T-cell (primary cell): Measurements from ENCODE around the gene JARID2. TPM values are rescaled to one million over a fixed set of nuclear protein-coding genes. Genes with fewer than 3 reads are reported as not detected.

ENCODE experiments used
- ATAC-seq, 4 experiments: fragments of 200-7000 bp in 3 of 4; fragments of 150-1000 bp in 1 of 4; cut with Tn5 transposase; replicated peaks in 1 of 4; 1 replicate in 3 of 4; 2 replicates in 1 of 4; pipeline ENCODE4 v1.10.0; 2021; ENCODE audit warnings: moderate library complexity in 3 of 4, mild to moderate bottlenecking in 2 of 4, moderate number of reproducible peaks in 1 of 4
- CTCF ChIA-PET, 2 donors: fragments of 300-600 bp; sonication (Branson Sonifier 250); formaldehyde crosslinking; loops; one replicate each; lab custom pipeline; 2022; ENCODE audit warnings: antibody characterized with exemption in 2 of 2; lab: Charles Lee
- POLR2A ChIA-PET, 2 donors: fragments of 300-600 bp; sonication (Branson Sonifier 250); formaldehyde crosslinking; loops; one replicate each; lab custom pipeline; 2022; ENCODE audit warnings: antibody characterized with exemption in 2 of 2; lab: Charles Lee
- DNase-seq, 35 experiments: peaks; one replicate each; pipeline versions ENCODE4 v3.0.0 to v3.0.0-alpha.2; 2013 to 2023
- H3K27ac ChIP-seq: one replicate; pipeline ENCODE4 v1.5.1; 2013; ENCODE audit warnings: low read length
- H3K27me3 ChIP-seq, 2 experiments: replicated peaks in 1 of 2; 1 replicate in 1 of 2; 2 replicates in 1 of 2; pipeline versions ENCODE4 v1.6.1 to v1.7.0; 2013; ENCODE audit warnings: low read length in 1 of 2, mixed read lengths in 1 of 2; ENCODE audit not compliant: control insufficient read depth in 2 of 2, insufficient read depth in 2 of 2; ENCODE audit errors: extremely low read depth in 1 of 2
- H3K36me3 ChIP-seq, 2 donors: 1 replicate in 1 of 2; 2 replicates in 1 of 2; pipeline versions ENCODE4 v1.6.1 to v1.7.0; 2013; ENCODE audit warnings: low read length in 1 of 2; ENCODE audit not compliant: control insufficient read depth in 2 of 2, insufficient read depth in 1 of 2; ENCODE audit errors: extremely low read depth in 1 of 2
- H3K4me1 ChIP-seq, 2 experiments: 1 replicate in 1 of 2; 2 replicates in 1 of 2; pipeline versions ENCODE4 v1.6.1 to v1.7.0; 2013; ENCODE audit warnings: low read length in 2 of 2, mixed read lengths in 1 of 2; ENCODE audit not compliant: insufficient read depth in 2 of 2, control insufficient read depth in 1 of 2; ENCODE audit errors: extremely low read depth in 1 of 2
- H3K4me3 ChIP-seq, 2 donors: 1 replicate in 1 of 2; 2 replicates in 1 of 2; pipeline versions ENCODE4 v1.5.1 to v1.7.0; 2013; ENCODE audit warnings: mild to moderate bottlenecking in 2 of 2, low read length in 1 of 2, moderate library complexity in 1 of 2; ENCODE audit not compliant: control insufficient read depth in 1 of 2; ENCODE audit errors: extremely low read depth in 1 of 2
- H3K9me3 ChIP-seq: 2 replicates; pipeline ENCODE4 v1.7.0; 2013
- H3K27ac Mint-ChIP-seq, 2 donors: one replicate each; pipeline ENCODE4 v1.8.0; 2020 to 2021; ENCODE audit warnings: mild to moderate bottlenecking in 2 of 2, mixed read lengths in 2 of 2
- H3K27me3 Mint-ChIP-seq, 2 donors: one replicate each; pipeline ENCODE4 v1.8.0; 2021 to 2022; ENCODE audit warnings: mixed read lengths in 2 of 2
- H3K36me3 Mint-ChIP-seq: one replicate; pipeline ENCODE4 v1.8.0; 2021; ENCODE audit warnings: mixed read lengths
- H3K4me1 Mint-ChIP-seq, 3 donors: one replicate each; pipeline ENCODE4 v1.8.0; 2020 to 2022; ENCODE audit warnings: mixed read lengths in 3 of 3, mild to moderate bottlenecking in 1 of 3
- H3K4me3 Mint-ChIP-seq, 3 donors: one replicate each; pipeline ENCODE4 v1.8.0; 2020 to 2022; ENCODE audit warnings: mild to moderate bottlenecking in 3 of 3, mixed read lengths in 3 of 3, moderate library complexity in 3 of 3
- H3K9me3 Mint-ChIP-seq, 3 donors: one replicate each; pipeline ENCODE4 v1.8.0; 2020 to 2022; ENCODE audit warnings: mixed read lengths in 3 of 3
- WGBS: methylation state at CpG from one replicate; pipeline ENCODE4 v1.1.5; 2013; ENCODE audit warnings: missing lambda C conversion rate; ENCODE audit not compliant: insufficient coverage; 5-methylcytosine and 5-hydroxymethylcytosine counted together
- total RNA-seq, 35 experiments: library from RNA in 6 of 35; stranded (reverse) in 6 of 35; fragments of 120-200 nt in 1 of 35; gene quantifications; one replicate each; pipeline versions ENCODE4 v1.2.1 to v1.2.4 and lab custom pipeline; 2013 to 2026

The JARID2 gene
- total RNA-seq, 5 donors from 2014 or later (not counting 1 experiment from before 2014, with no cell fraction given): 19.8 to 27.9 (median 21.6) TPM

DNA sequence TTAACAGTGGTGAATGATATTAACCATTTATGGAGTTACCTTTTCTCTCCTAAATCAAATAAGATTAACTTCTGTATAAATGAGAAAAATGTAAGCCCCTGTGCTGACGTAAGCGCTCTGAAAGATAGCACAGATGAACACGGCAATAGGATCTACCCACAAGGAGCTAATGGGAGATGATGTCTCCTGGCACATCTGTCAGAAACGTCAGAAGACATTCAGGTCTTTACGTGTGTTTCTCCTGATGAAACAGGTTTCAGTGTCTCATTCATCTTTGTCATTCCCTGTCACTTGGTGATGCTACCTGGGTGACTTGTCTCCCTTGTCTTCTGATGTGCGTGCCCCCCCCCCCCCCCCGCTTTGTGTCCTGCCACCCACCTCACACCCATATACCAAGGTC is 227.3 kb downstream of the JARID2 start:
- H3K27me3 Mint-ChIP-seq: no peaks in the 10 kb centered on the region
- POLR2A ChIA-PET: no interaction called here
- CTCF ChIA-PET: interaction anchor here in 1 of 2 donors (0.7 kb wide), 1 partner anchor 1182 kb away, joined by 3 read pairs; no protein-coding TSS in a partner anchor
- no peak overlapping the region for H3K4me3 ChIP-seq
- no peak overlapping the region for H3K4me3 Mint-ChIP-seq
- DNase-seq (no peak), ATAC-seq (no peak)
- peaks cover 0 to 53% of the 10 kb centered on the region in 2 donors for H3K36me3 ChIP-seq
- no peaks in the 10 kb centered on the region for H3K4me1 ChIP-seq
- no peak overlapping the region for H3K27ac Mint-ChIP-seq
- H3K27me3 ChIP-seq: no peaks in the 10 kb centered on the region
- H3K27ac ChIP-seq: no peak overlapping the region
- H3K9me3 ChIP-seq: no peaks in the 10 kb centered on the region
- H3K36me3 Mint-ChIP-seq: peaks cover 38% of the 10 kb centered on the region
- H3K4me1 Mint-ChIP-seq: peaks cover 12 to 34% (median 16%) of the 10 kb centered on the region in 3 donors
- 100% methylated on average over 5 of the region's 7 CpGs for WGBS
- H3K9me3 Mint-ChIP-seq: no peaks in the 10 kb centered on the region

DNA sequence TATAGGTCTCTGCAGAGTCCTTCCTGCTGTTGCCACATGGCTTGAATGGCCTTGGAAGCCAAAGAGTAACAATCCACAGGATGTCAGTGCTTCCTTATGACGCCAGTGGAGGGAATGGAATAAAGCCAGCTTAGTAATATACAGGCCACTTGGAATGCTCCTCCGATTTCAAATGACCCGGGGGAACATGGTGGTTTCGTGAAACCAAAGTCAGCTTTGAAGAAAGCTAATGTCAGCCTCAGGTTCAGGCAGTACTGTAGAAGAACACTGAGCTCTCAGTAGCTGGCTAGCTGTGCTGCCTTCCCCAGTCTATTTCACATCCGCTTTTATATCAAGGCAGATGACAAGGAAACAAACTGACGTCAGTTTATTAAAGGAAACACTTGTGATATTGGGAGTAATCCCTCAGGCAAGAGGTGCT is 227.9 kb downstream of the JARID2 start:
- Mint-ChIP-seq H3K36me3 (peaks cover 32% of the 10 kb centered on the region), H3K27me3 (no peaks in the 10 kb centered on the region)
- WGBS: 96% methylated on average over 4 of the region's 6 CpGs

DNA sequence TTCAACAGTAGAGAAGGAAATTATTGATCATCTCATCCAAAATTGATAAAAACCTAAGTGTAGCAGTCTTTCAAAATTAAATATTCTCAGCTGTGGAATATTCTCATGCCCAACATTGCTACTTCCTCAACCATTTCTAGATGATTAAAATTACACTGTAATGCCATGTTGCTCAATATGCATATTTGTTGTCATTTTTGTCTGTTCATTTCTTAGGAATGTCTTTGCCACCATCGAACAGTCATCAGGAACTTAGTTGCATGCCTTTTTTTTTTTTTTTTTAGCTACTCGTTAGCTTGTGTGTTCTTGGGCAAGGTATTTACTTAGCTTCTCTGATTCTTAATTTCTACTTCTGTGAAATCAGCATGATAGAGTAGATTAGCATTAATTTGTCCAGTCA is 228.3 kb downstream of the JARID2 start:
- Histone ChIP-seq H3K27me3 (no peaks in the 10 kb centered on the region), H3K4me1 (no peaks in the 10 kb centered on the region), H3K9me3 (no peaks in the 10 kb centered on the region), H3K27ac (no peak overlapping the region), H3K4me3 (no peak overlapping the region), H3K36me3 (peaks cover 0 to 46% of the 10 kb centered on the region in 2 donors)
- CTCF ChIA-PET: interaction anchor here in 1 of 2 donors (0.6 kb wide), 1 partner anchor 11 kb away, joined by 4 read pairs; no protein-coding TSS in a partner anchor
- Mint-ChIP-seq H3K4me3 (no peak overlapping the region), H3K36me3 (peaks cover 33% of the 10 kb centered on the region), H3K4me1 (peaks cover 15 to 43% (median 19%) of the 10 kb centered on the region in 3 donors), H3K27me3 (no peaks in the 10 kb centered on the region), H3K9me3 (no peaks in the 10 kb centered on the region), H3K27ac (no peak overlapping the region)
- no CpG with 5 or more reads among the region's 2 CpGs for WGBS
- POLR2A ChIA-PET: interaction anchor here (0.6 to 0.7 kb wide), 3 partner anchors 19 to 537 kb away, joined by 4 to 6 read pairs (median 4); no protein-coding TSS in a partner anchor
- DNase-seq (no peak), ATAC-seq (no peak)

More for the DNA sequence above, 227.9 kb downstream of the JARID2 start:
- H3K4me3 ChIP-seq: no peak overlapping the region
- POLR2A ChIA-PET: no interaction called here
- CTCF ChIA-PET: no interaction called here
- Mint-ChIP-seq H3K9me3 (no peaks in the 10 kb centered on the region), H3K4me3 (no peak overlapping the region), H3K4me1 (peaks cover 12 to 38% (median 16%) of the 10 kb centered on the region in 3 donors), H3K27ac (no peak overlapping the region)
- peaks cover 0 to 49% of the 10 kb centered on the region in 2 donors for H3K36me3 ChIP-seq
- H3K27ac ChIP-seq: no peak overlapping the region
- H3K4me1 ChIP-seq: no peaks in the 10 kb centered on the region
- no peaks in the 10 kb centered on the region for H3K27me3 ChIP-seq
- ATAC-seq (no peak), DNase-seq (no peak)
- H3K9me3 ChIP-seq: no peaks in the 10 kb centered on the region

DNA sequence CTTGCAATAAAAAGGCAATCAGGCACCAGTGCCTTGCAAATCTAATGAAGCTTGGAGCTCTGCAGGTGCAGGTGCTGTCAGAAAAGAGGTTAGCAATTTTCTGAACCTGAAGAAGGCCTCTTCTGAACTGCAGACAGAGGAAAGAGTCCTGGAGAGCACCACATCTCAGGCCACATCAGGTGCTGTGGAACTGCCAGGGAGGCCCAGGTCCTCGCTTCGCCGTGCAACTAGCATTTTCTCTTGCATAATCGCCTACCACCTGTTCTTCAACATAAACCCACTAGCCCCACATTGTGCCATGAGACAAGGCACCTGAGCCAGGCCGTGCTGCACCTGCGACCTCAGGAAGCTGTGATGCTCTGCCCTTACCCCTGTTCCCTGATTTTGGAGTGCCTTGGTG is 229.4 kb downstream of the JARID2 start:
- Histone ChIP-seq H3K4me3 (no peak overlapping the region), H3K9me3 (no peaks in the 10 kb centered on the region), H3K36me3 (peaks cover 0 to 38% of the 10 kb centered on the region in 2 donors), H3K27me3 (no peaks in the 10 kb centered on the region), H3K27ac (no peak overlapping the region), H3K4me1 (no peaks in the 10 kb centered on the region)
- Mint-ChIP-seq H3K27ac (no peak overlapping the region), H3K4me1 (peaks cover 25 to 53% (median 28%) of the 10 kb centered on the region in 3 donors), H3K27me3 (no peaks in the 10 kb centered on the region), H3K36me3 (peaks cover 33% of the 10 kb centered on the region), H3K9me3 (no peaks in the 10 kb centered on the region), H3K4me3 (no peak overlapping the region)
- ChIA-PET POLR2A (interaction anchor here in 1 of 2 donors (0.6 kb wide), 1 partner anchor 8 kb away, joined by 5 read pairs; no protein-coding TSS in a partner anchor), CTCF (no interaction called here)
- DNase-seq (no peak), ATAC-seq (no peak)
- 57% methylated on average over 4 of the region's 6 CpGs for WGBS

DNA sequence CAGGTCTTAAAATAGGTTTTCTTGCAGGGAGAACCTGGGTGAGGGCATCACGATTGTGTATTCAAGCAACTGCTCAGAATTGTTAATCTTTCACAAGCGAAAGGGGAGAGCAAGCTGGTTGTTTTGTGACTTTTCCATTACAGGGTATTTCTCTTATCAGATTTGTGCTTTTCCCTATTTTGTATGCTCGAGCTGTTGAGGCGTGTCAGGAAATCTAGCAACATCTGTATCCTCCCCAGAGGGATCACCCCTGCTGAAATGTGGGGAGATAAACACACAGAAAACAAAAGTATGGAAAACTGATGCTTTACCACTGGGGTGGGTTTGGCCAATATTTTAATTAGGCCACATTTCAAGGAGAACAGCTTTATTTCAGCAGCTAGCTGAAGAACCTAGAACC is 230.0 kb downstream of the JARID2 start:
- ChIA-PET POLR2A (interaction anchor here in 1 of 2 donors (0.7 kb wide), 1 partner anchor 1606 kb away, joined by 3 read pairs; no protein-coding TSS in a partner anchor), CTCF (no interaction called here)
- Histone ChIP-seq H3K36me3 (peaks cover 0 to 32% of the 10 kb centered on the region in 2 donors), H3K4me3 (no peak overlapping the region), H3K27me3 (no peaks in the 10 kb centered on the region), H3K9me3 (no peaks in the 10 kb centered on the region), H3K27ac (no peak overlapping the region), H3K4me1 (peaks cover 0 to 1% of the 10 kb centered on the region in 2 experiments)
- ATAC-seq: no peak
- Mint-ChIP-seq H3K27me3 (no peaks in the 10 kb centered on the region), H3K4me1 (peaks cover 29 to 59% (median 33%) of the 10 kb centered on the region in 3 donors), H3K9me3 (no peaks in the 10 kb centered on the region), H3K4me3 (no peak overlapping the region), H3K27ac (no peak overlapping the region), H3K36me3 (peaks cover 33% of the 10 kb centered on the region)
- DNase-seq: no peak
- 67% methylated on average over 1 of the region's 4 CpGs for WGBS

DNA sequence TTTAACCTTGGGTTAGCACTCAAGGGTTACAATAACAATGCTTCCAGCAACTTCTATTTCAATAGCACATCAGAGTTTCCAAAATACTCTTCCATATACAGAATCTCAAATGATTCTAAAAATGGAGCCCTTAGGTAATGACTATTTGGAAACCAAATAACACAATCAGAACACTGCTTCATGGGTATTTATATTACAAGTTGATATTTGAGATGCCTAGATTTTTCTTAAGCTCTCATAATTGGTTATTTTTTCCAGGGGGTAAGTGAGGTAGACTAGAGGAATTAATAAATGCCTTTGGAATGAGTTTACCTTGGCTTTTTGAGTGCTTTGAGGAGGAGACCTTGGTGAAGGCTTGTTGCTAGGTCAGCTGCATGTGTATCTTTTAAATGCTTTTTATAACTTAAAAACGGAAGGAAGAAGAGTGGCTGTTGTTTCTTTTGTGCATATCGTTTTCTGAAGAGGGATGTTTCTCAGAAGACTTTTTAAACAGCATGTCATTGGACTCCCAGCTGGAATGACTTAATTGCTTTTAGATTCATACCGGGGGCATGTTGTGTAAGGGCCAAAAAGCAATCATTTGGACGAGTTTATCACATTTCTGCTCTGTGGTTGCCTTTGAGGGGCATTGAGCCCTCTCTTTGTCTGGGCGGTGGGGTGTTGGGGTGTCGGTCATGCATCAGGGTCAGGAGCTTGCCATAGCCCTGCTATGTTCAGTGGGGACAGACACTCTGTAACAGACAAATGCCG is 230.9 kb downstream of the JARID2 start:
- ChIA-PET CTCF (interaction anchor here in 1 of 2 donors (0.6 kb wide), 1 partner anchor 13 kb away, joined by 3 read pairs; no protein-coding TSS in a partner anchor), POLR2A (no interaction called here)
- Histone ChIP-seq H3K4me1 (peaks cover 0 to 7% of the 10 kb centered on the region in 2 experiments), H3K27me3 (no peaks in the 10 kb centered on the region), H3K27ac (no peak overlapping the region), H3K9me3 (no peaks in the 10 kb centered on the region), H3K36me3 (peaks cover 0 to 26% of the 10 kb centered on the region in 2 donors), H3K4me3 (no peak overlapping the region)
- DNase-seq (no peak), ATAC-seq (no peak)
- H3K27ac Mint-ChIP-seq: no peak overlapping the region
- H3K4me3 Mint-ChIP-seq: no peak overlapping the region
- peaks cover 39 to 69% (median 43%) of the 10 kb centered on the region in 3 donors for H3K4me1 Mint-ChIP-seq
- no peaks in the 10 kb centered on the region for H3K27me3 Mint-ChIP-seq
- WGBS: 79% methylated on average over 3 of the region's 7 CpGs
- H3K36me3 Mint-ChIP-seq: peaks cover 33% of the 10 kb centered on the region
- no peaks in the 10 kb centered on the region for H3K9me3 Mint-ChIP-seq
